Aorta (tissue), 5 donors: ENCODE measurements around the gene RTBDN. TPM values are rescaled to one million over a fixed set of nuclear protein-coding genes. Genes with fewer than 3 reads are reported as not detected.
A peak's percentile ranks its signal among the peaks of the same experiment; 100 is the strongest.

Experiments used
- ATAC-seq: fragments of 200-7000 bp; cut with Tn5 transposase; one replicate; pipeline ENCODE4 v1.9.1; 2022; ENCODE audit warnings: moderate library complexity; ENCODE audit not compliant: low FRiP score
- DNase-seq, 2 donors: peaks; one replicate each; pipeline ENCODE4 v3.0.0-alpha.2; 2020
- H3K27ac ChIP-seq, 2 donors: one replicate each; pipeline ENCODE4 v1.5.1; 2013; ENCODE audit warnings: low read length in 2 of 2, mild to moderate bottlenecking in 2 of 2, moderate library complexity in 2 of 2, control low read depth in 1 of 2, inconsistent platforms in 1 of 2, low read depth in 1 of 2
- H3K27me3 ChIP-seq, 2 donors: one replicate each; pipeline ENCODE4 v1.6.1; 2013; ENCODE audit warnings: control low read depth in 1 of 2, low read length in 1 of 2, mild to moderate bottlenecking in 1 of 2, moderate library complexity in 1 of 2; ENCODE audit not compliant: insufficient read depth in 2 of 2, control insufficient read depth in 1 of 2
- H3K36me3 ChIP-seq, 2 donors: one replicate each; pipeline ENCODE4 v1.6.1; 2013; ENCODE audit warnings: control low read depth in 1 of 2, low read length in 1 of 2, mild to moderate bottlenecking in 1 of 2; ENCODE audit not compliant: insufficient read depth in 2 of 2, control insufficient read depth in 1 of 2
- H3K4me1 ChIP-seq, 2 donors: one replicate each; pipeline ENCODE4 v1.6.1; 2013; ENCODE audit warnings: low read length in 2 of 2, control low read depth in 1 of 2, mild to moderate bottlenecking in 1 of 2, moderate library complexity in 1 of 2; ENCODE audit not compliant: insufficient read depth in 2 of 2, control insufficient read depth in 1 of 2
- H3K4me3 ChIP-seq, 2 donors: one replicate each; pipeline ENCODE4 v1.5.1; 2013; ENCODE audit warnings: low read length in 2 of 2, control low read depth in 1 of 2, mild to moderate bottlenecking in 1 of 2
- H3K9me3 ChIP-seq: one replicate; pipeline ENCODE4 v1.6.1; 2013; ENCODE audit warnings: mild to moderate bottlenecking, low read length; ENCODE audit not compliant: control insufficient read depth
- WGBS, 2 donors: extraction: QIAGEN DNeasy Blood & Tissue Kit; methylation state at CpG; one replicate each; pipeline ENCODE4 v1.1.7; 2013; 5-methylcytosine and 5-hydroxymethylcytosine counted together
- intact Hi-C, 2 donors: fragments of 100-400 bp; cut with DNase I; formaldehyde crosslinking; loops; one replicate each; pipeline versions ENCODE4 v1.14.2 to v1.15.0; 2022
- polyA plus RNA-seq, 2 donors: library from polyadenylated mRNA; stranded (reverse); fragments of 200-250 nt; gene quantifications; one replicate each; pipeline ENCODE4 v1.2.3, GENCODE V29; 2013
- total RNA-seq, 2 donors: library from RNA; stranded (reverse); fragmentation: NEBNext Ultra II Directional; extraction: Animal tissue kit (Norgen Biotek cat#: 25700); gene quantifications; one replicate each; pipeline ENCODE4 v1.2.1, GENCODE V29; 2021
- donor health status: healthy with polysubstance abuse.
- donor health status: Bipolar disorder and iron deficiency.
- donor health status: DM: no; HTN: no; CAD: no.
- donor health status: DM: no; HTN: no; CAD: no.
- donor health status: DM: yes; HTN: yes; CAD: no.

Gene RTBDN
- total and polyA plus RNA-seq, 4 donors: 2.0 TPM; not detected in 3

- intact Hi-C loops: loop anchor here (5.0 kb wide), 3 partner anchors 34 to 124 kb away; partner anchors contain the start of gene DHPS (in 1 of the 2)
- 4% methylated on average over 55 to 66 of the region's 66 CpGs for WGBS, 2 donors
- peak; percentile 94 to 97 for DNase-seq
- no peak within 1 kb of the TSS for H3K27ac ChIP-seq
- H3K9me3 ChIP-seq: no peaks in the 10 kb centered on the region
- H3K4me3 ChIP-seq: peak within 1 kb of the TSS; percentile 7 to 10
- peak; percentile 89 for ATAC-seq
- no peaks in the 10 kb centered on the region for H3K27me3 ChIP-seq
- H3K36me3 ChIP-seq: no peaks in the 10 kb centered on the region
- H3K4me1 ChIP-seq: no peaks in the 10 kb centered on the region
Measured at GRCh38 chr19:12806242-12807081, 27.9 kb downstream of the RTBDN start, which contains the start of gene RNASEH2A. RNASEH2A (plus strand) TSS chr19:12806584; CDS start chr19:12806674, 90 bp downstream.

- no peaks in the 10 kb centered on the region for H3K36me3 ChIP-seq
- DNase-seq (no peak), ATAC-seq (no peak)
- H3K4me1 ChIP-seq: no peaks in the 10 kb centered on the region
- H3K9me3 ChIP-seq: no peaks in the 10 kb centered on the region
- intact Hi-C loops: loop anchor here in 1 of 2 donors (5.0 kb wide), 1 partner anchor 42 kb away; no protein-coding TSS in a partner anchor
- H3K27ac ChIP-seq: no peak overlapping the region
- WGBS, 2 donors: 91 to 94% methylated on average over 26 of the region's 26 CpGs
- H3K27me3 ChIP-seq: no peaks in the 10 kb centered on the region
- no peak overlapping the region for H3K4me3 ChIP-seq
Measured at GRCh38 chr19:12804051-12804450, 30.3 kb downstream of the RTBDN start.

GRCh38 chr19:12802267-12803106 is 31.9 kb downstream of the RTBDN start:
- Histone ChIP-seq H3K9me3 (no peaks in the 10 kb centered on the region), H3K4me1 (no peaks in the 10 kb centered on the region), H3K27me3 (no peaks in the 10 kb centered on the region), H3K27ac (no peak overlapping the region), H3K36me3 (no peaks in the 10 kb centered on the region), H3K4me3 (peak overlapping the region; percentile 51 to 59)
- 42 to 44% methylated on average over 22 of the region's 22 CpGs for WGBS, 2 donors
- intact Hi-C loops: loop anchor here in 1 of 2 donors (5.0 kb wide), 1 partner anchor 40 kb away; no protein-coding TSS in a partner anchor
- DNase-seq: no peak
- ATAC-seq: no peak

- WGBS, 2 donors: 0 to 1% methylated on average over 62 to 78 of the region's 78 CpGs
- H3K36me3 ChIP-seq: no peaks in the 10 kb centered on the region
- no peaks in the 10 kb centered on the region for H3K4me1 ChIP-seq
- ATAC-seq (peak; percentile 84), DNase-seq (peak; percentile 86 to 92)
- H3K27me3 ChIP-seq: no peaks in the 10 kb centered on the region
- H3K4me3 ChIP-seq: peak within 1 kb of the TSS; percentile 51 to 59
- intact Hi-C loops: loop anchor here in 1 of 2 donors (5.0 kb wide), 1 partner anchor 39 kb away; no protein-coding TSS in a partner anchor
- H3K27ac ChIP-seq: peak within 1 kb of the TSS in 1 of 2 donors; percentile 16
- no peaks in the 10 kb centered on the region for H3K9me3 ChIP-seq
Measured at GRCh38 chr19:12801466-12802266, 32.7 kb downstream of the RTBDN start, which contains the start of the genes PRDX2 and THSD8. PRDX2 (minus strand) TSS chr19:12801800; CDS start chr19:12801261, 539 bp downstream. THSD8 (plus strand) TSS chr19:12802069; CDS start chr19:12802072, 3 bp downstream.

- H3K9me3 ChIP-seq: no peaks in the 10 kb centered on the region
- DNase-seq: peak in 1 of 2 donors; percentile 80
Measured at GRCh38 chr19:12800923-12801465, 33.4 kb downstream of the RTBDN start.

GRCh38 chr19:12800466-12800770 is 34.0 kb downstream of the RTBDN start:
- H3K9me3 ChIP-seq: no peaks in the 10 kb centered on the region
- H3K4me3 ChIP-seq: no peak overlapping the region
- ATAC-seq (no peak), DNase-seq (no peak)
- no peaks in the 10 kb centered on the region for H3K27me3 ChIP-seq
- no peak overlapping the region for H3K27ac ChIP-seq
- H3K36me3 ChIP-seq: no peaks in the 10 kb centered on the region
- no peaks in the 10 kb centered on the region for H3K4me1 ChIP-seq
- intact Hi-C loops: loop anchor here in 1 of 2 donors (5.0 kb wide), 1 partner anchor 38 kb away; no protein-coding TSS in a partner anchor
- 80 to 86% methylated on average over 1 of the region's 1 CpG for whole genome bisulfite sequencing, 2 donors

More at GRCh38 chr19:12800923-12801465, 33.4 kb downstream of the RTBDN start:
- H3K27me3 ChIP-seq: no peaks in the 10 kb centered on the region
- no peaks in the 10 kb centered on the region for H3K36me3 ChIP-seq
- H3K4me3 ChIP-seq: peak overlapping the region; percentile 51 to 59
- ATAC-seq: peak; percentile 31
- peak overlapping the region in 1 of 2 donors; percentile 16 for H3K27ac ChIP-seq
- no peaks in the 10 kb centered on the region for H3K4me1 ChIP-seq
- intact Hi-C loops: loop anchor here in 1 of 2 donors (5.0 kb wide), 1 partner anchor 39 kb away; no protein-coding TSS in a partner anchor
- WGBS, 2 donors: 9 to 11% methylated on average over 38 of the region's 38 CpGs

- H3K9me3 ChIP-seq: no peaks in the 10 kb centered on the region
- H3K27me3 ChIP-seq: no peaks in the 10 kb centered on the region
- DNase-seq: no peak
- intact Hi-C loops: loop anchor here (5.0 to 10.0 kb wide), 3 partner anchors 38 to 1045 kb away; partner anchors contain the start of gene TNPO2 (in 1 of the 2)
- H3K4me3 ChIP-seq: no peak overlapping the region
- H3K27ac ChIP-seq: no peak overlapping the region
- H3K36me3 ChIP-seq: no peaks in the 10 kb centered on the region
- ATAC-seq: no peak
- 87 to 90% methylated on average over 18 of the region's 18 CpGs for WGBS, 2 donors
- H3K4me1 ChIP-seq: no peaks in the 10 kb centered on the region
Measured at GRCh38 chr19:12799742-12800465, 34.5 kb downstream of the RTBDN start.
